Calu3 (cell line): ENCODE data around the gene MIPOL1. TPM values are rescaled to one million over a fixed set of nuclear protein-coding genes. Genes with fewer than 3 reads are reported as not detected.

Experiments
- BruUV-seq: library from RNA; stranded (reverse); fragments of 400-500 nt; replicated peaks from 2 replicates; lab custom pipeline; 2021; lab: Mats Ljungman, UMichigan
- CTCF ChIA-PET: fragments of 300-600 bp; sonication (Branson Sonifier 250); formaldehyde crosslinking; loops from one replicate; lab custom pipeline; 2022; ENCODE audit warnings: antibody characterized with exemption; lab: Charles Lee
- DNase-seq: peaks from one replicate; pipeline ENCODE4 v3.0.0; 2022
- H3K27ac Mint-ChIP-seq: one replicate; pipeline ENCODE4 v1.8.0; 2022; ENCODE audit warnings: mixed read lengths; ENCODE audit not compliant: unreplicated experiment
- H3K27me3 Mint-ChIP-seq: one replicate; pipeline ENCODE4 v1.8.0; 2022; ENCODE audit warnings: mixed read lengths; ENCODE audit not compliant: unreplicated experiment
- H3K36me3 Mint-ChIP-seq: one replicate; pipeline ENCODE4 v1.8.0; 2022; ENCODE audit warnings: mild to moderate bottlenecking, moderate library complexity, mixed read lengths; ENCODE audit not compliant: insufficient read depth, unreplicated experiment
- H3K4me1 Mint-ChIP-seq: one replicate; pipeline ENCODE4 v1.8.0; 2022; ENCODE audit warnings: mild to moderate bottlenecking, low read depth, mixed read lengths; ENCODE audit not compliant: unreplicated experiment
- H3K4me3 Mint-ChIP-seq: one replicate; pipeline ENCODE4 v1.8.0; 2022; ENCODE audit warnings: mild to moderate bottlenecking, low read depth, moderate library complexity, mixed read lengths; ENCODE audit not compliant: unreplicated experiment
- H3K9me3 Mint-ChIP-seq: one replicate; pipeline ENCODE4 v1.8.0; 2022; ENCODE audit warnings: low read depth, mixed read lengths; ENCODE audit not compliant: unreplicated experiment
- CTCF ChIP-seq: fragments of 200-600 bp; IDR thresholded peaks from one replicate; pipeline ENCODE4 v1.8.0; 2022; ENCODE audit warnings: antibody characterized with exemption; ENCODE audit not compliant: unreplicated experiment
- intact Hi-C: fragments of 100-400 bp; cut with micrococcal nuclease; formaldehyde crosslinking; loops from one replicate; pipeline ENCODE4 v1.10.0; 2022; ENCODE audit not compliant: unreplicated experiment
- total RNA-seq: library from RNA; stranded (reverse); gene quantifications from 2 replicates; pipeline ENCODE4 v1.2.3, GENCODE V29; 2022

MIPOL1 gene
- total RNA-seq, 1 experiment from 2014 or later: 27.2 TPM

- Mint-ChIP-seq H3K27ac (no peak overlapping the region), H3K36me3 (peaks cover 5% of the 10 kb centered on the region), H3K9me3 (no peaks in the 10 kb centered on the region), H3K4me3 (no peak overlapping the region), H3K27me3 (no peaks in the 10 kb centered on the region), H3K4me1 (peaks cover 23% of the 10 kb centered on the region)
- BruUV-seq: no TSS peak
- CTCF ChIA-PET: no interaction called here
- no peak for TF ChIP-seq CTCF
- DNase-seq: no peak
- intact Hi-C loops: no loop called here
These were observed 299.7 kb downstream of the MIPOL1 start for GRCh38 chr14:37497422-37497821.

GRCh38 chr14:37501877-37502276 lies 304.1 kb downstream of the MIPOL1 start:
- BruUV-seq: no TSS peak
- H3K4me3 Mint-ChIP-seq: no peak overlapping the region
- no peak for DNase-seq
- H3K27me3 Mint-ChIP-seq: no peaks in the 10 kb centered on the region
- no peak overlapping the region for H3K27ac Mint-ChIP-seq
- intact Hi-C loops: no loop called here
- CTCF ChIA-PET: no interaction called here
- TF ChIP-seq CTCF: no peak
- peaks cover 3% of the 10 kb centered on the region for H3K9me3 Mint-ChIP-seq
- H3K4me1 Mint-ChIP-seq: no peaks in the 10 kb centered on the region
- H3K36me3 Mint-ChIP-seq: no peaks in the 10 kb centered on the region

DNA sequence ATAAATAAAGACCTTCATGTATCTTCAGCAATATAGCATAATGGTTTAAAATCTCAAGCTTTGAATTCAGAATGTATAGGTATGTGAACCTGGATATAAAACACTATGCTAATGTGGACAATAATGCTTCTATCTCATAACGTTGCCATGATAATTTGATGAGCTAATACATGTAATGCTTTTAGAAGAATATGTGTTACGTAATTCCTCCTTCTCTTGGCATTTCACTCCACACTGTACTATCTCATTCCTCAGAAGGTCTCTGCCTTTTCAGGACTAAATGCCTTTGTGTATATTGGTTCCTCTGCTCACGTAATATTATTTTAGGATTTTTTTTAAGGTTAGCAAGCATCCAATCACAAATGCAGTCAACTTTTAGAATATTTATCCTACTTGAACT lies 310.8 kb downstream of the MIPOL1 start:
- Mint-ChIP-seq H3K4me3 (no peak overlapping the region), H3K36me3 (no peaks in the 10 kb centered on the region), H3K9me3 (no peaks in the 10 kb centered on the region), H3K27me3 (no peaks in the 10 kb centered on the region), H3K27ac (no peak overlapping the region), H3K4me1 (no peaks in the 10 kb centered on the region)
- DNase-seq: no peak
- intact Hi-C loops: no loop called here
- no peak for TF ChIP-seq CTCF
- no TSS peak for BruUV-seq
- CTCF ChIA-PET: no interaction called here

DNA sequence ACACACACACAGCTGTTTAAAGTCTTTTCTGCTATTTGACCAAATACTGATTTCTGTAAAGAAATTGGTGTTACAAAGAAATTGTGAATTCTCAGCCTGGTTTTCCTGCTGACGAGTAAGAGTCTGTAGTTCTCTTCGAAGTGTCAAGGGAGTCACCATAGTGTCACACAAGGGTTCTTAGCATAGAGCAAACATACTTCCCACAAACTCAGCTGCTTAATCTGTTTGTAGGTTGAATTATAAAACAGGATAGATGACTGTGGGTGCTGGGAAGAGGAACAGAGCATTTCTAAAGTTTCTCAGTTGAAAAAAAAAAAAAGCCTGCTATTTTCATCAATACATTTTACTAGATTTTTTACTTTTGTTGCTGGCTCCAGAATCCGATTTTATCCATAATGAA lies 314.4 kb downstream of the MIPOL1 start:
- no TSS peak for BruUV-seq
- Mint-ChIP-seq H3K4me3 (no peak overlapping the region), H3K36me3 (no peaks in the 10 kb centered on the region), H3K9me3 (no peaks in the 10 kb centered on the region), H3K4me1 (no peaks in the 10 kb centered on the region), H3K27ac (no peak overlapping the region), H3K27me3 (no peaks in the 10 kb centered on the region)
- no peak for TF ChIP-seq CTCF
- intact Hi-C loops: no loop called here
- CTCF ChIA-PET: no interaction called here
- no peak for DNase-seq

- H3K4me1 Mint-ChIP-seq: no peaks in the 10 kb centered on the region
- intact Hi-C loops: no loop called here
- no peak overlapping the region for H3K4me3 Mint-ChIP-seq
- H3K36me3 Mint-ChIP-seq: no peaks in the 10 kb centered on the region
- H3K27ac Mint-ChIP-seq: no peak overlapping the region
- CTCF ChIA-PET: no interaction called here
- no peak for TF ChIP-seq CTCF
- no peaks in the 10 kb centered on the region for H3K9me3 Mint-ChIP-seq
- no peaks in the 10 kb centered on the region for H3K27me3 Mint-ChIP-seq
- no peak for DNase-seq
- no TSS peak for BruUV-seq
These were observed 318.0 kb downstream of the MIPOL1 start for GRCh38 chr14:37515771-37516170.
